Adrenal gland (tissue), 5 donors: ENCODE results near the gene EIF2S3.

Source experiments
- POLR2A ChIP-seq, 2 donors: fragments of 450-650 bp; IDR thresholded peaks; one replicate each; pipeline ENCODE4 v1.6.1; 2017; ENCODE audit warnings: antibody characterized with exemption in 2 of 2, mild to moderate bottlenecking in 2 of 2, moderate library complexity in 1 of 2
- TF ChIP-seq, protein P1 (sequence below), 6 experiments: fragments of 450-650 bp in 4 of 6; fragments of 200-600 bp in 2 of 6; sonication (generic) in 1 of 6; IDR thresholded peaks; 1 replicate in 5 of 6; 2 replicates in 1 of 6; pipeline versions ENCODE4 v1.5.1 to v1.8.0; 2016 to 2021; ENCODE audit warnings: antibody characterized with exemption in 6 of 6, mild to moderate bottlenecking in 2 of 6, moderate library complexity in 1 of 6
- donor health status: DM: no; HTN: no; CAD: no.

DNA sequence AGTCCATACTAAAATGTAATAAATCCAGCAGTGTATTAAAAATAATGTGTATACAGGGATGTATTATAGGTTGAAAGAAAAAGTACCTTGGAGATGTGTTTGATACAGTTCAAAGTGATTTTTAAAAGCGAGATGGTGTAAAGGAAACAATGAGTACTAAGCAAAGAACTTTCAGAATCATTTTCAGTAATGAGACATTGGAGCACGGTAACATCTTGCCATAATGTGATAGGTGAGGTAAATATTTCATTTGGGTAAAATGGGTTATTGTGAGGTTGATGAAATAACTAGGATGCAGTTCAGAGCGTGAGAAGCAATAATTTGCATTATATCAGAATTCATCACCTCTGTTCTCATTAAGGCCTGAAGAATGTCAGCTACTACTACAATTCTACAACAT is 25.9 kb downstream of the EIF2S3 start:
- TF ChIP-seq, protein P1, sequence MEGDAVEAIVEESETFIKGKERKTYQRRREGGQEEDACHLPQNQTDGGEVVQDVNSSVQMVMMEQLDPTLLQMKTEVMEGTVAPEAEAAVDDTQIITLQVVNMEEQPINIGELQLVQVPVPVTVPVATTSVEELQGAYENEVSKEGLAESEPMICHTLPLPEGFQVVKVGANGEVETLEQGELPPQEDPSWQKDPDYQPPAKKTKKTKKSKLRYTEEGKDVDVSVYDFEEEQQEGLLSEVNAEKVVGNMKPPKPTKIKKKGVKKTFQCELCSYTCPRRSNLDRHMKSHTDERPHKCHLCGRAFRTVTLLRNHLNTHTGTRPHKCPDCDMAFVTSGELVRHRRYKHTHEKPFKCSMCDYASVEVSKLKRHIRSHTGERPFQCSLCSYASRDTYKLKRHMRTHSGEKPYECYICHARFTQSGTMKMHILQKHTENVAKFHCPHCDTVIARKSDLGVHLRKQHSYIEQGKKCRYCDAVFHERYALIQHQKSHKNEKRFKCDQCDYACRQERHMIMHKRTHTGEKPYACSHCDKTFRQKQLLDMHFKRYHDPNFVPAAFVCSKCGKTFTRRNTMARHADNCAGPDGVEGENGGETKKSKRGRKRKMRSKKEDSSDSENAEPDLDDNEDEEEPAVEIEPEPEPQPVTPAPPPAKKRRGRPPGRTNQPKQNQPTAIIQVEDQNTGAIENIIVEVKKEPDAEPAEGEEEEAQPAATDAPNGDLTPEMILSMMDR (IDR thresholded peaks at IDR 0.05) = no peak
- TF ChIP-seq POLR2A (IDR thresholded peaks at IDR 0.05) = no peak
